GM18909 (cell line): Measurements from ENCODE around the gene SERPINA1.

Experiments used
- ATAC-seq: cut with Tn5 transposase; IDR thresholded peaks from one replicate; pipeline ENCODE4 v1.9.1; 2021; ENCODE audit warnings: mild to moderate bottlenecking; ENCODE audit not compliant: unreplicated experiment, poor library complexity

The SERPINA1 gene

DNA sequence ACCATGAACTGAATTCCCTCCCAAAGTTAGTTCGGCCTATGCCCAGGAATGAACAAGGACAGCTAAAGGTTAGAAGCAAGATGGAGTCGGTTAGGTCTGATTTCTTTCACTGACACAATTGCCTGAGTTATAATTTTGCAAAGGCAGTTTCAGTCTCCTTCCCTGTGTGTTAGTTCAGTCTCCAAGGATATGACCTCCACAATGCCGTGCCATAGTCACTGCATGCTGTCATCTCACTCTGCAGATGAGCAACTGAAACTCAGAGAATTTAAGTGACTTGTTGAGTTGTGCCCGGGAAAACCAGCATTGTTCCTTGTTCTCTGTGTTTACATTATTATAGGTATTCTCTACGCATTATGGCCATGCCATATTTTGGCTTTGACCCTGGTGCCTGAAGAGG lies 10.1 kb upstream of the SERPINA1 start:
- ATAC-seq, result no peak

DNA sequence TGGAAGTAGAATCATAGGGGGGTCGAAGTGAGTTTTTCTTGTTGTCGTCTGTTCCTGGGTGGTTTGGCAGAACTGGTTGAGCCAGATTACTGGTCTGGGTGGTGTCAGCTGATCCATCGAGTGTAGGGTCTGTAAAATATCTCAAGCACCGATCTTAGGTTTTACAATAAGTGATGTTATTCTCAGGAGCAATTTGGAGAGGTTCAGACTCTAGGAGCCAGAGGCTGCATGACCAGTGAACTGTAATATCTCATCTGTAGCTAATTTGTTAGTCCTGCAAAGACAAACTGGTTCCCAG lies 9.7 kb upstream of the SERPINA1 start:
- no peak for ATAC-seq

DNA sequence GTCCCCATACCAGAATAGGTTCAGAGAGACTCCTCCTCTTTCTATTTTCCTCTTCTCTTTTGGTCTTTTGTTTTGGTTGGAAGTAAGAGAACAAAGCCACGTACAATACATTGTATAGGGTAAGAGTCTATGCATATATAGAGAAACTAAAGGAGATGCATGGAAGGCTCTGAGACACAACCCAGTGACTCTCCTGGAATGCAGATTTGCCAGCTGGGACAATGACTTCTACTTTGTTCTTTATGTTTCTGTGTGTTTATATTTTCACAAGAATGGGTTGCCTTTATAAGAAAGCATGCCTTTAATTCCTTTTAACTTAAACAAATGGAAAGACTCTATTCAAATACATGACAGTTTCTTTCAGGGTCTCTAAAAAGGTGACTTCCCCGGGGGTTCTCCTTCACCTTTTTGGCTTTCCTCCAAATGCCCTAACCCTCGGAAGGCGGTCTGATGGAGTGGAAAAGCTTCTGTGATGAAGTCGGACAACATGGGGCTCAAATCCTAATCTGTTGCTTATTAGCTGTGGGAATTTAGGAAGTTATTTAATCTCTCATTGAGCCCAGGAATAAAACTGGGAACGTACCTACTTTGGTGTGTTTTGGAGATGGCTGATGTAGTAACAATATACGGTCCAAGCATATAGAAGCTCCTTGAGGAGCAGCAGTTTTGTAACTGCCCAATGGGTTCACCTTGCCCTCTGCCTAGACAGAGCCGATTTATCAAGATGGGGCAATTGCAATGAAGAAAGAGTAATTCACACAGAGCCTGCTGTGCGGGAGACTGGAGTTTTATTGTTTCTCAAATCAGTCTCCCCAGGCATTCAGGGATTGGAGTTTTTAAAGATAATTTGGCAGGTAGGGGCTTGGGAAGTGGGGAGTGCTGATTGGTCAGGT lies 9.1 kb upstream of the SERPINA1 start:
- ATAC-seq, result no peak

DNA sequence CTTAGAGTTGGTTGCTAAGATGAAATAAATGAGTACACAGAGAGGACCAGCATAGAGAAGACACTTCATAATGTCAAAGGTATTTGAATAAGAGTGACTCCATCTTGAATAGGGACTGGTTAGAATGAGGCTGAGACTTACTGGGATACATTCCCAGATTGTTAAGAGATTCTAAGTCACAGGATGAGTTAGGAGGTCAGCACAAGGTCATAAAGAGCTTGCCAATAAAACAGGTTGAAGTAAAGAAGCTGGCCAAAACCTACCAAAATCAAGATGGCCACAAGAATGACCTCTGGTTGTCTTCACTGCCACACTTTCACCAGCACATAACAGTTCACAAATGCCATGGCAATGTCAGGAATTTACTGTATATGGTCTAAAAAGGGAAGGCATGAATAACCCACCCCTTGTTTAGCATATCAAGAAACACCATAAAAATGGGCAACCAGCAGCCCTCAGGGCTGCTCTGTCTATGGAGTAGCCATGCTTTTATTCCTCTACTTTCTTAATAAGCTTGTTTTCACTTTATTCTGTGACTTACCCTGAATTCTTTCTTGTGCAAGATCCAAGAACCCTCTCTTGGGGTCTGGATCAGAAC lies 8.3 kb upstream of the SERPINA1 start:
- no peak for ATAC-seq

DNA sequence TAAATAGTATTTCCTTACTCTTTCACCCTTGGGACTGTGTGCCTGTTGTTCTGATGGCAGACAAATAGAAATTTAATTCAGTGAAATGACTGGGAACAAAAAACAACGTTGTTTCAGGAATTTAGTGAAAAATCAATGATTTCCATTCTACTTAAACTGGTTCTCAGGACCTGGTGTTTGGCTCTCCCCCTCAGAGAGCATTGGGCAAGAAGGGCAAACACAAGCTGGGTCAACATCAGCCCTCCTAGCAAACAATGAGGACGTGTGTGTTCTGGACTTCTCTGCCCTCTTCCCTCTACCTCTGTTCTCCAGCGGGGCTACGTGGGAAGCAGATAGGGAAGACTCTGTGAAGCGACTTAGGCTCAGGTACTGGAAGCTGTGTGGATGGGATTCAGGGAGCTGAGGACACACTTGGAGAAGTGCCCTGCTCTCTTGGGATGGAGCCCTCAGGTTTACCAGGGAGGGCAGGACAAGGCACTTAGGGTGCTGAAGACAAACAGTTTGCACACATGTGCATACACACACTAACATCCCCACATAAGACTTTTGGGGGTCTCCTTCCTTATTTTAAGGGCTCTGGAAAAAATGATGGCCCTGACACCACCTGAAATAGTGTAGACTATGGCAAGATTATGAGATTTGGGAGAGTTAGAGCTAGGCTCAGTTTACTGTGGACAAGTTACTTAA lies 7.6 kb upstream of the SERPINA1 start:
- ATAC-seq, result no peak

DNA sequence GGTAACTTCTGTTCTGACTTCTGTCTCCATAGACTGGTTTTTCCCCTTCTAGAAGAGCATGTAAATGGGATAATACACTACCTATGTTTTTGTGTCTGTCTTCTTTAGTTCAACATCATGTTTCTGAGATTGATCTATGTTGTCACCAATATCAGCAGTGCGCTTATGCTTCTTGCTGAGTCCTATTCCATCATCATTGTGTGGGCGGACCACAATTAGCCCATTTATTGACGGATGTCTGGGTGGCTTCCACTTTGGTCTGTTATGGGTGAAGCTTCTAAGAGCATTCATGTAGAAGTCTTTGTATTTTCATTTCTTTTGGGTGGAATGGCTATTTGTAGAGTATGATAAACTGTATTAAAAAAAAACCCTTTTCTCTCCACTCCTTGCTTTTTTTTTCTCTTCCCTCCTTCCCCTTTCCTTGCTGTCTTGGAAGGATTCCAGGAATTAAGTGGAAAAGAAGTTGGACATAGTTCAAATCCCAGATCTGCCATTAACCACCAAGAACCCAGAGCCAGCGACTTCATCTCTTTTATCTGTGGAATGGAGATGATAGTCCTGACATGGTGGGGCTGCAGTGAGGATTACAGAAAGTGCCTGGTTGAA lies 7.0 kb upstream of the SERPINA1 start:
- ATAC-seq, result no peak

DNA sequence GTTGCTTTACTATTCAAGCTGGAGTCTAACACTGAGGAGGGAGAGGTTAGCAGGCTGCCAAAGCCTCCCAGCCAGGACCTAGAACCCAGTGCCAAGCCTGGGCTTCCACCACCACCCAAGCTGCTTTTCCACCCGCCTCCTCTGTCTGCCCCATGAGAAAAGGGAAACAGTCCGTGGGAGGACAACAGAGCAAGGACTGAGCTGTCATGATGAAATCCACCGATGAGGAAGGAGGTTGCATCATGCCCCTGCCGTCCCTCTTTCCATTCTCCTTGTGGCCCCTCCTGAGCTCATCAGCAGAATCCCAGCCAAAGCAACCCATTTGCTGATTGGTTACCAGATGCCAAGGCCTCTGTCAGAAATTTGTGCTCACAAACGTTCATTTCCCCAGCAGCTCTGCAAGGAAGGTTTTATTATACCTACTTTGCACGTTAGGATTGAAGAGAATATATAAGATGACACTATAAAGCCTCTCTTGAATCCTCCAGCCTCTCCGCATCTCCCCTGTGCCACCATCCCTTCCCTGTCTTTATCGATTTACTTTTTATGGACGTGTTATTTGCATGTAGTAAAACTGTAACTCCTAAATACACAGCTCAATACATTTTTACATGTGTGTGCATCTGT lies 6.3 kb upstream of the SERPINA1 start:
- ATAC-seq, result no peak

DNA sequence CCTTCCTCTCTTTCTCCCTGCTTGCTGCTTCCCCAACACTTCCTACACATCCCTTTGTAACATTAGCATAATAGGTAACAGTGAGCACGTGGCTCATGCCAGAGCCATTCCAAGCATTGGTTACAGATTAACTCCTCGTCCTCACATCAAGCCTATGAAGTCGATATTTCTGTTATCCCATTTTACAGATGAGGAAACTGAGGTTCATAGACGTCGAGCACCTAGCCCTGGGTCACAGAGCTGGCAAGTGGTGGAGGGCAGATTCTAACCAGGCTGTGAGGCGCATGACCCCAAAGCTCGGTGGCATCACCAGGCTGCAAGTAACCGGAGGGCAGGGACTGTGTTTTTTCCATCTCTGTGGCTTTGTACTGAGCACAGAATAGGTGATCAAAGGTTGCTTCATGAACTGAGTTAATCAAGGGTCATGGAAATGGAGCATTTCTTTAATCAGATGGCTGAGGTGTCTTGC lies 5.7 kb upstream of the SERPINA1 start:
- no peak for ATAC-seq

DNA sequence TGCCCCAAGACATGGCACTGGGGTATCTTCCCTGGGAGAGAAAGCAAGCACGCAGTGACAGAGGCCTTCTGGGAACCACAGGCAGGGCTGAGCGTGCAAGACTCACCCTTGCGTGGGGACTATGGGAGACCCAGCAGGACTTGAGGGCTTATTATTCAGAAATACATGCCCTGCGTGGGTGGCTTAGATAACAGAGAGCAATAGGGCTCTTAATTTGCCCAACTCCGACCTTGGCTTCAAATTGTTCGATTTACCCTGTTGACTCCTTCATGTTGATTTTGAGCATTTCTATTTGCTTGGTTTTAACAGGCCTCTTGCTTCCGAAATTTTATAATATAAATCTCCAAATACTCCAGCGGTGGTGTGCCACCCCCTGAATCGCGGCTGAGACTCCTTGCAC lies 5.1 kb upstream of the SERPINA1 start:
- ATAC-seq, result no peak

DNA sequence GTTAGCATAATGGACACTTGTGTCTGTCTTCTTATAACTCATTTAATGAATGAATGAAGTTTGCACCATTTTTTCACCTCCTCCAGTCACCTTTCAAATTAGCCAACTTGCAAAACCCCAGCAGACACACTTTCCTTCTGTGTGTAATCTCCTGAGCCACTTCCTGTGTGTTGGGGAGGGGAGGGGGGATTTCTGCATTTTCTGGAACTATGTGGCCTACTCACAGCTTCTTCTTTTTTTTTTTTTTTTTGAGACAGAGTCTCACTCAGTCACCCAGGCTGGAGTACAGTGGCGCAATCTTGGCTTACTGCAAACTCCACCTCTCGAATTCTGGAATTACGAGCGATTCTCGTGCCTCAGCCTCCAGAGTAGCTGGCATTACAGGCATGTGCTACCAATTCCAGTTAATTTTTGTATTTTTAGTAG lies 4.1 kb upstream of the SERPINA1 start:
- no peak for ATAC-seq

DNA sequence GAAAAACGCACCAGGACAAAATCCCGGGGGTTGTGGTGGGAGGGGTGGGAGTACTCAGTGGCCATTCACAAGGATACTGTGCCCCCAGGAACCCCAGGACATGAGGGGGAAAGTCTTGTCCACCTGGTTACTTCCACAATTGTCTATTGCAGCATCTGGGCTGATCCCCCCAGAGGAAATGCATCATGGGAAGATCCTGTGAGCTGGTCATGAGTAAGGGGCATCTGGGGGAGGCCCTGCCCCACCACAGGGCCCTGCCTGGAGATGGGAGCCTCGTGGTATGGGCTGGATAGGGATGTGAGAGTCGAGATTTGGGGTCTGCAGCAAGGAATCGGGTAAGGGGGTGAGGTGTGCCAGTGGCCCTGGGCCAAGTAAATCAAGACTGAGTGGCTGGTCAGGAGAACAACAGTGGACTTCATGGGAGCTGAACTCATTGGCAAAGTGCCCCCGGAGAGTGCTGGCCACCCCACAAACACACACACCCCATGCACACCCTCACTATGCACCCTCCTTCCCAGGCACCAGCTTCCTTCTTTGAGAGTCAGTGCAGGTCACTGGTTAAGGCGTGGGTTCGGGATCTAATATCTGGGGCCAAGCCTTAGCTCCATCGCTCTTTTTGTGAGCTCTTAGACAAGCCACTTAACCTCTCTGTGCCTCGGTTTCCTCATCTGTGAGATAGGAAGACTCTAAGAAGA lies 3.0 kb upstream of the SERPINA1 start:
- no peak for ATAC-seq

DNA sequence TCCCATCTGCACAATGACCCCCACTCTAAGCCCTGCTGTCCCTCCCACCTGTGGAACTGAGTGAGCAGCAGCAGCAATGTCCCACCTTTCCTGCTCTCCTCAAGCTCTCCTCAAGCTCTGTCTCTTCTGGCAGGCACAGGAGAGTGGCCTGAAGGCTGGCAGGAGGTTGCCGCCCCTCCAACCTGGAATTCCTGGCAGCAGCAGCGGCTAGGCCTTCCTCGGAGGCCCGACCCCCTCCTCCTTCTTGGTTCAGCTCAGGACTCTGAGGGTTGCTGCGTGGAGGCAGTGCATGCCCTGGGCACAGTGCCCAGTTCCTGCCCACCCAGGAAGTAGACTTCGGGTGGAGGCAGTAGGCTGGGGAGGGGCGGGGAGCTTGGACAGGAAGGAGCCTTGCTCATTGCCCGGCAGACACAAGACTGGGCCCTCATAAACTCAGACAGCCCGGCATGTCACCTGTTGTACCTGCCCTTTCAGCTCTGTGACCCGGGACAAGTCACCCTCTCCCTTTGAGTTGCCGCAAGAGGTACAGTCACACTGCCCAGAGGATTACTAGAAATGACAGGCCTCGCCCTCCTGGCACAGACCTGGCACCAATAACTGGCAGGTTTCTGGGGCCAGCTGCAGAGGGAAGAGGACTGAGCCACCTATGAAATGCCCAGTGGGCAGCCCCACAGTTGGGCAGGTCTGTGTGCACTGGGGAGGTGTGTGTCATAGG lies 2.1 kb upstream of the SERPINA1 start:
- no peak for ATAC-seq

DNA sequence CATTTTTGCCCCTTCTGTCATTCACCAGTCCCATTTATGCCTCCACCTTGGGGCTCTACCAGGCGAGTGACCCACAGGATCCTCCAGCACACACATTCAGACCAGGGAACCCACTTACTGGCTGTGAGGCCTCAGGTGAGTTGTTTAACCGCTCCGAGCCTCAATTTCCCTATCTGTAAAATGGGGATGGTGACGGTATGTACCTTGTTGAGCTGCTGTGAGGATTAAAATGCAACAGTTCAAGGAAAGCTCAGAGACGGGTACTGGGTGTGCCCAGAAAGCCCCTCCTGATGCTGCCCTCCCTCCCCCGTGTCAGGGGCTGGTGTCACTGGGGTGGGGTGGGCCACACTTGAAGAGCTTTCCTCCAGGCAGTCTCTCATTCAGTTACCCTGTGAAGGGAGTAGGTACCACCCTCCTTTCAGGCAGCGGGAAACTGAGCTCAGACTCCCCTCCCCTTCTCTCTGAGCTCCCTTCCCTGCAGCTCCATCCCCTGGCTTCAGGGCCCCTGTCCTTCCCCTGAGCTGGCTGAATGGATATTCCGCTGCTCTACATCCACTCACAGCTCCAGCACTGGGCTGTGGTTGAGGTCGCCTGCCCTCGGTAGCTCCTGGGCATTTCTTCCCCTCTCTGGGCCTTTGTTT lies 1.4 kb upstream of the SERPINA1 start:
- ATAC-seq, result no peak

DNA sequence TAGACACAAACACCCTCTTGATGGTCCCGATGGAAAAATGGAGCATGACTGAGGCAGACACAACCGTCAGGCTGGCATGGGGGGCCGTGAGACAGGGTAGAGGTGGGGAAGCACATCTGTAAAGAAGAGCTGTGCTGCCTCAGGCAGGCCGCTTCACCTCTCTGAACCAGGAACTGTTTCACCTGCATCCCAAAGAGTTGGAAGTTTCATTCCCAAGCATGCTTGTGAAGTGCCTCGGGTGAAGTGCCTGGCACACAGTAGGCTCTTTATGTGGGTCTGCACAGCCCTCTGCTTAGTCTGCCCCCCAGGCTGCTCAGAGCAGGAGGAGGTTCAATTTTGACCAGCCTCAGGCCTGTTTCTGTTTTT lies 685 bp upstream of the SERPINA1 start:
- no peak for ATAC-seq

DNA sequence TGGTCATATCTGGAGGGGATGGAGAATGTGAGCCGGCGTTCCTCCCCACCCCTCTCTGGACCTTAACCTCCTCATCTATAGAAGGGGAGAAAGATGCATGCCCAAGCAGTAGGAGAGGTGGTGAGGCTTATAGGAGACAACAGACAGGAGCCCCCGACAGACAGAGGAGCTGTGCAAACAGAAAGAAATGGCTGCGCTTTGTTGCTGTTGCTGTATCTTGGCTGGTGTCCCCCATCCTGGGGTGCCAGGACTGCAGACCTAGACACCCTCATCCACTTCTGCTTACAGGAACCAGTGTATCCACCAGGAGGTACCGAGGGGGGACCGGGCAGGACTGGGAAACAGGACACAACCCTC lies 397 bp downstream of the SERPINA1 start:
- ATAC-seq, result no peak

DNA sequence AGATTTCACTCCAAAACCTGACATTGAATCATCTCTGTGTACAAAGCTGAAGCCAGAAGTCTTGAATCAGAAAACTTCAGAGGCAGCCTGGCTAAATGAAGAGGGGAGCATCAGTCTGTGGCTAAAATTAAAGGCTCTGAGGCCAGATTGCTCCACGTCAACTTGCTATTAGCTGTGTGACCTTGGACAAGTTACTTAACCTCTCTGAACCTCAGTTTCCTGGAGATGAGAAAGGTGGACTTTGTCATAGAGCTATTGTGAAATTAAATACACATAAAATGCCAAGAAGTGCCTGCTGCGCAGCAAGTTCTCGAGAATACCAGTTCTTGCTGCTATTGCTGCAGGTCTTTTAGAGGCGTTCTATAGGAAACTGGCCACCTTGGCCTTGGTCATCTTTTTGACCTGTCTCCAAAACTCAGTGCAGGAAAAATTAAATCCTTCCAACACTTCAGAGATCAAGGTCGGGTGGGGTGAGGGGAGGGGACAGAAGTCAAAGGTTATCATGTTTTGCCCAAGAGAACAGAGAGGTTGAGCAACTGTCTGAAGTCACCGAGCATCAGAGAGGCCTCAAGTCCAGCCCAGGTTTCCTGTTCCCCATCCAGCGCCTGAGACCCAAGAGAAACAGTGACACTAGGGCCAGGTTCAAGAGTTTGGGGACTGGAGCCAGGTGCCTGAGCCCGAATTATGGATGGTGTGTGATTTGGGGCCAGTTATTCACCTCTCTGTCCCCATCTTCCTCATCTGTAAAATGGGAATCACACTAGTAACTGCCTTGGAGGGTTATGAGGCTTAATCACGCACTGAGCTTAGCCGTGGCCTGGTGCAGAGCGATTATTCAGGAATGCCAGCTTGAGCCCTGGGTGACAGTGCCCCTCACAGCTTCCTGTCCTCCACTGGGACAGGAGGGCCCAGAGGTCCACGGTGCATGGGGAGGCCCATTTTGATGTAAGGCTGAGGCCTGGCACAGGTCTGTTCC lies 1.1 kb downstream of the SERPINA1 start:
- ATAC-seq, result no peak

DNA sequence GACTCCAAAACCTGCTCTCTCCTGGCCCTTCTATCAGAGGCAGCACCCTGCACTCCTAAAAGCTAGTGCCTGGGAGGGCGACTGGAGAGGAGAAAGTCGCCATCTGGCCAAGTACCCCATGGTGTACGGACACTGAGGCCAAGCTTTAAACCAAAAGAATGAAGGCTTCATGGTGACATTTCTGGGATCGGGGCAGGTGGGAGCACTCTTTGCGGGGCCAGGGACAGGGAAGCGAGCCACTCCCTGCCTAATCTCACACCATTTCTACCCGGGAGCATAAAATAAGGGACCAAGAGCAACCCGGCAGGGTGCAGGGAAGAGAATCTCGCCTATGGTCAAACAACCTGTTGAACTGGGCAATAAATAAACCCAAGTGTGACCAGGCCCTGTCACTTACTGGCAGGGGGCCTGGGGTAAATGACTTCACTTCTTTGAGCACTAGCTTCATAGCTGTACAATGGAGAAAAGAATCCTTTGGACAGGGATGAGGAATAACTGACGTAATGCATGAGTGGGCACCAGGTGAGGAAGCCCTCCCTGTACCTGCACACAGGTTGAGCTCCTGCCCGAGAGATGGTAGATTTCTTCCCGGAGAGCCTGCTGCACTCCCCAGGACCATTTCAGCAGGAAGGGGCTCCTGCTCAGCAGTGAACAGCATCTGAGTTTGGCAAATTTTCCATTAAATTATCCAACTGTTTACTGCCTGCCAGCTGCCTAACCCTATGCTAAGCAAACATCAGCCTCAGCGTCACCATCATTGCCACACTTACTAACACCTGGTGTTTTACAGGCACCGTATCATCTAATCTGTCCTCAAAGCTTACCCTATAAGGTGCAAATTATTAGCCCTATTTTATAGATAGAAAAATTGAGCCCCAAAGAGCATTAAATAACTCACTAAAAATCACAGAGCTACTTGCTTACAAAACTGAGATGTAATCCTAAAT lies 2.0 kb downstream of the SERPINA1 start:
- ATAC-seq, result no peak
